HG02642 (cell line): ENCODE measurements around the gene TCEA3.

Experiments used
- ATAC-seq: cut with Tn5 transposase; IDR thresholded peaks from one replicate; pipeline ENCODE4 v1.9.1; 2021; ENCODE audit warnings: mild to moderate bottlenecking; ENCODE audit not compliant: unreplicated experiment, poor library complexity

Gene TCEA3

GRCh38 chr1:23341931-23342692, 82.4 kb downstream of the TCEA3 start:
- ATAC-seq = no peak

- no peak for ATAC-seq
Observed at GRCh38 chr1:23339632-23340031, 84.9 kb downstream of the TCEA3 start.

GRCh38 chr1:23337869-23338268, 86.7 kb downstream of the TCEA3 start:
- ATAC-seq = no peak

- ATAC-seq = no peak
Observed at GRCh38 chr1:23331713-23332112, 92.8 kb downstream of the TCEA3 start.
